ENCODE data around the gene RGL2.
A peak's percentile ranks its signal among the peaks of the same experiment; 100 is the strongest.
"Not testable (repeated sequence)": the region's sequence is repeated elsewhere in the genome, so short reads cannot be mapped to it uniquely, and the experiment has no call there.

RGL2 gene

GRCh38 chr6:33298773-33299236 is at the start of gene RGL2:
RGL2 (minus strand) TSS chr6:33298942; CDS start chr6:33298610, 332 bp downstream.
- no peaks in the 10 kb centered on the region for H3K9me3 ChIP-seq (ENCODE audit: control insufficient read depth in 1 of 2, low read length in 2 of 2)
- H3K36me3 ChIP-seq (ENCODE audit: control insufficient read depth in 1 of 2, insufficient read depth in 2 of 2, low read length in 2 of 2): peaks cover 6 to 33% of the 10 kb centered on the region in 2 donors
- H3K27me3 ChIP-seq (ENCODE audit: control insufficient read depth in 1 of 2, insufficient read depth in 2 of 2, low read length in 2 of 2): no peaks in the 10 kb centered on the region
- H3K4me1 ChIP-seq (ENCODE audit: control insufficient read depth in 1 of 2, insufficient read depth in 2 of 2, low read length in 2 of 2): peaks cover 6 to 20% of the 10 kb centered on the region in 2 donors
- H3K27ac ChIP-seq (ENCODE audit: low read depth, low read length): peak within 1 kb of the TSS; percentile 96
- H3K4me3 ChIP-seq (ENCODE audit: low read depth in 1 of 2, low read length in 2 of 2): peak within 1 kb of the TSS; percentile 72 to 85
- peak within 1 kb of the TSS; percentile 80 to 92 for H3K9ac ChIP-seq (ENCODE audit: low read depth in 1 of 2, low read length in 2 of 2)

- Histone ChIP-seq H3K27ac (ENCODE audit: low read depth, low read length) (no peak overlapping the region), H3K9me3 (ENCODE audit: control insufficient read depth in 1 of 2, low read length in 2 of 2) (no peaks in the 10 kb centered on the region), H3K9ac (ENCODE audit: low read depth in 1 of 2, low read length in 2 of 2) (no peak overlapping the region), H3K4me3 (ENCODE audit: low read depth in 1 of 2, low read length in 2 of 2) (no peak overlapping the region), H3K4me1 (ENCODE audit: control insufficient read depth in 1 of 2, insufficient read depth in 2 of 2, low read length in 2 of 2) (peaks cover 5 to 16% of the 10 kb centered on the region in 2 donors), H3K36me3 (ENCODE audit: control insufficient read depth in 1 of 2, insufficient read depth in 2 of 2, low read length in 2 of 2) (no peaks in the 10 kb centered on the region), H3K27me3 (ENCODE audit: control insufficient read depth in 1 of 2, insufficient read depth in 2 of 2, low read length in 2 of 2) (no peaks in the 10 kb centered on the region)
Observed at GRCh38 chr6:33347816-33348215, 49.1 kb upstream of the RGL2 start.

GRCh38 chr6:33346972-33347371 is 48.2 kb upstream of the RGL2 start:
- H3K27ac ChIP-seq (ENCODE audit: low read depth, low read length); H3K4me3 ChIP-seq (ENCODE audit: low read depth in 1 of 2, low read length in 2 of 2); H3K9ac ChIP-seq (ENCODE audit: low read depth in 1 of 2, low read length in 2 of 2); H3K9me3 ChIP-seq (ENCODE audit: control insufficient read depth in 1 of 2, low read length in 2 of 2); H3K36me3 ChIP-seq (ENCODE audit: control insufficient read depth in 1 of 2, insufficient read depth in 2 of 2, low read length in 2 of 2); H3K27me3 ChIP-seq (ENCODE audit: control insufficient read depth in 1 of 2, insufficient read depth in 2 of 2, low read length in 2 of 2): not testable (repeated sequence)
- H3K4me1 ChIP-seq (ENCODE audit: control insufficient read depth in 1 of 2, insufficient read depth in 2 of 2, low read length in 2 of 2): peaks cover 5 to 16% of the 10 kb centered on the region in 2 donors

- Histone ChIP-seq H3K9ac (ENCODE audit: low read depth in 1 of 2, low read length in 2 of 2) (peak overlapping the region in 1 of 2 donors; percentile 12), H3K36me3 (ENCODE audit: control insufficient read depth in 1 of 2, insufficient read depth in 2 of 2, low read length in 2 of 2) (no peaks in the 10 kb centered on the region), H3K27ac (ENCODE audit: low read depth, low read length) (no peak overlapping the region), H3K9me3 (ENCODE audit: control insufficient read depth in 1 of 2, low read length in 2 of 2) (no peaks in the 10 kb centered on the region), H3K4me3 (ENCODE audit: low read depth in 1 of 2, low read length in 2 of 2) (peak overlapping the region in 1 of 2 donors; percentile 11), H3K27me3 (ENCODE audit: control insufficient read depth in 1 of 2, insufficient read depth in 2 of 2, low read length in 2 of 2) (no peaks in the 10 kb centered on the region), H3K4me1 (ENCODE audit: control insufficient read depth in 1 of 2, insufficient read depth in 2 of 2, low read length in 2 of 2) (peaks cover 5 to 16% of the 10 kb centered on the region in 2 donors)
Observed at GRCh38 chr6:33344701-33345697, 46.3 kb upstream of the RGL2 start.

- Histone ChIP-seq H3K27me3 (ENCODE audit: control insufficient read depth in 1 of 2, insufficient read depth in 2 of 2, low read length in 2 of 2) (no peaks in the 10 kb centered on the region), H3K4me3 (ENCODE audit: low read depth in 1 of 2, low read length in 2 of 2) (peak overlapping the region in 1 of 2 donors; percentile 13), H3K36me3 (ENCODE audit: control insufficient read depth in 1 of 2, insufficient read depth in 2 of 2, low read length in 2 of 2) (no peaks in the 10 kb centered on the region), H3K4me1 (ENCODE audit: control insufficient read depth in 1 of 2, insufficient read depth in 2 of 2, low read length in 2 of 2) (peaks cover 5 to 16% of the 10 kb centered on the region in 2 donors), H3K9me3 (ENCODE audit: control insufficient read depth in 1 of 2, low read length in 2 of 2) (no peaks in the 10 kb centered on the region), H3K27ac (ENCODE audit: low read depth, low read length) (no peak overlapping the region), H3K9ac (ENCODE audit: low read depth in 1 of 2, low read length in 2 of 2) (no peak overlapping the region)
Observed at GRCh38 chr6:33343953-33344611, 45.3 kb upstream of the RGL2 start.

GRCh38 chr6:33343606-33343952 is 44.8 kb upstream of the RGL2 start:
- not testable (repeated sequence) for H3K36me3 ChIP-seq (ENCODE audit: control insufficient read depth in 1 of 2, insufficient read depth in 2 of 2, low read length in 2 of 2); H3K4me3 ChIP-seq (ENCODE audit: low read depth in 1 of 2, low read length in 2 of 2); H3K27ac ChIP-seq (ENCODE audit: low read depth, low read length); H3K9me3 ChIP-seq (ENCODE audit: control insufficient read depth in 1 of 2, low read length in 2 of 2); H3K9ac ChIP-seq (ENCODE audit: low read depth in 1 of 2, low read length in 2 of 2); H3K27me3 ChIP-seq (ENCODE audit: control insufficient read depth in 1 of 2, insufficient read depth in 2 of 2, low read length in 2 of 2)
- peaks cover 5 to 16% of the 10 kb centered on the region in 2 donors for H3K4me1 ChIP-seq (ENCODE audit: control insufficient read depth in 1 of 2, insufficient read depth in 2 of 2, low read length in 2 of 2)

- Histone ChIP-seq H3K36me3 (ENCODE audit: control insufficient read depth in 1 of 2, insufficient read depth in 2 of 2, low read length in 2 of 2) (no peaks in the 10 kb centered on the region), H3K4me3 (ENCODE audit: low read depth in 1 of 2, low read length in 2 of 2) (no peak overlapping the region), H3K4me1 (ENCODE audit: control insufficient read depth in 1 of 2, insufficient read depth in 2 of 2, low read length in 2 of 2) (peaks cover 0 to 3% of the 10 kb centered on the region in 2 donors), H3K9ac (ENCODE audit: low read depth in 1 of 2, low read length in 2 of 2) (no peak overlapping the region), H3K9me3 (ENCODE audit: control insufficient read depth in 1 of 2, low read length in 2 of 2) (no peaks in the 10 kb centered on the region), H3K27ac (ENCODE audit: low read depth, low read length) (no peak overlapping the region), H3K27me3 (ENCODE audit: control insufficient read depth in 1 of 2, insufficient read depth in 2 of 2, low read length in 2 of 2) (no peaks in the 10 kb centered on the region)
Observed at GRCh38 chr6:33339193-33339592, 40.5 kb upstream of the RGL2 start.

- Histone ChIP-seq H3K36me3 (ENCODE audit: control insufficient read depth in 1 of 2, insufficient read depth in 2 of 2, low read length in 2 of 2) (no peaks in the 10 kb centered on the region), H3K9me3 (ENCODE audit: control insufficient read depth in 1 of 2, low read length in 2 of 2) (no peaks in the 10 kb centered on the region), H3K27me3 (ENCODE audit: control insufficient read depth in 1 of 2, insufficient read depth in 2 of 2, low read length in 2 of 2) (no peaks in the 10 kb centered on the region), H3K4me3 (ENCODE audit: low read depth in 1 of 2, low read length in 2 of 2) (no peak overlapping the region), H3K9ac (ENCODE audit: low read depth in 1 of 2, low read length in 2 of 2) (no peak overlapping the region), H3K27ac (ENCODE audit: low read depth, low read length) (no peak overlapping the region), H3K4me1 (ENCODE audit: control insufficient read depth in 1 of 2, insufficient read depth in 2 of 2, low read length in 2 of 2) (no peaks in the 10 kb centered on the region)
Observed at GRCh38 chr6:33336495-33336894, 37.8 kb upstream of the RGL2 start.

- Histone ChIP-seq H3K27me3 (ENCODE audit: control insufficient read depth in 1 of 2, insufficient read depth in 2 of 2, low read length in 2 of 2) (no peaks in the 10 kb centered on the region), H3K9ac (ENCODE audit: low read depth in 1 of 2, low read length in 2 of 2) (no peak overlapping the region), H3K4me1 (ENCODE audit: control insufficient read depth in 1 of 2, insufficient read depth in 2 of 2, low read length in 2 of 2) (no peaks in the 10 kb centered on the region), H3K9me3 (ENCODE audit: control insufficient read depth in 1 of 2, low read length in 2 of 2) (no peaks in the 10 kb centered on the region), H3K36me3 (ENCODE audit: control insufficient read depth in 1 of 2, insufficient read depth in 2 of 2, low read length in 2 of 2) (no peaks in the 10 kb centered on the region), H3K4me3 (ENCODE audit: low read depth in 1 of 2, low read length in 2 of 2) (no peak overlapping the region), H3K27ac (ENCODE audit: low read depth, low read length) (no peak overlapping the region)
Observed at GRCh38 chr6:33335916-33336315, 37.2 kb upstream of the RGL2 start.

GRCh38 chr6:33333666-33334065 is 34.9 kb upstream of the RGL2 start:
- Histone ChIP-seq H3K9ac (ENCODE audit: low read depth in 1 of 2, low read length in 2 of 2) (no peak overlapping the region), H3K4me1 (ENCODE audit: control insufficient read depth in 1 of 2, insufficient read depth in 2 of 2, low read length in 2 of 2) (no peaks in the 10 kb centered on the region), H3K27me3 (ENCODE audit: control insufficient read depth in 1 of 2, insufficient read depth in 2 of 2, low read length in 2 of 2) (no peaks in the 10 kb centered on the region), H3K36me3 (ENCODE audit: control insufficient read depth in 1 of 2, insufficient read depth in 2 of 2, low read length in 2 of 2) (no peaks in the 10 kb centered on the region), H3K27ac (ENCODE audit: low read depth, low read length) (no peak overlapping the region), H3K9me3 (ENCODE audit: control insufficient read depth in 1 of 2, low read length in 2 of 2) (no peaks in the 10 kb centered on the region), H3K4me3 (ENCODE audit: low read depth in 1 of 2, low read length in 2 of 2) (no peak overlapping the region)
